HL-60 (cell line): ENCODE data around the gene CNTNAP2.

Experiments
- POLR2AphosphoS5 ChIP-seq: IDR thresholded peaks from 2 replicates; pipeline ENCODE4 v1.6.1; 2012; ENCODE audit warnings: low read depth
- REST ChIP-seq: IDR thresholded peaks from 2 replicates; pipeline ENCODE4 v1.6.1; 2012; ENCODE audit warnings: low read depth; ENCODE audit not compliant: insufficient replicate concordance
- TF ChIP-seq, protein P1 (sequence below): IDR thresholded peaks from one replicate; pipeline ENCODE4 v1.5.1; 2011; ENCODE audit warnings: low read length, control low read depth, inconsistent platforms; ENCODE audit not compliant: insufficient read depth

- TF ChIP-seq, protein P1, sequence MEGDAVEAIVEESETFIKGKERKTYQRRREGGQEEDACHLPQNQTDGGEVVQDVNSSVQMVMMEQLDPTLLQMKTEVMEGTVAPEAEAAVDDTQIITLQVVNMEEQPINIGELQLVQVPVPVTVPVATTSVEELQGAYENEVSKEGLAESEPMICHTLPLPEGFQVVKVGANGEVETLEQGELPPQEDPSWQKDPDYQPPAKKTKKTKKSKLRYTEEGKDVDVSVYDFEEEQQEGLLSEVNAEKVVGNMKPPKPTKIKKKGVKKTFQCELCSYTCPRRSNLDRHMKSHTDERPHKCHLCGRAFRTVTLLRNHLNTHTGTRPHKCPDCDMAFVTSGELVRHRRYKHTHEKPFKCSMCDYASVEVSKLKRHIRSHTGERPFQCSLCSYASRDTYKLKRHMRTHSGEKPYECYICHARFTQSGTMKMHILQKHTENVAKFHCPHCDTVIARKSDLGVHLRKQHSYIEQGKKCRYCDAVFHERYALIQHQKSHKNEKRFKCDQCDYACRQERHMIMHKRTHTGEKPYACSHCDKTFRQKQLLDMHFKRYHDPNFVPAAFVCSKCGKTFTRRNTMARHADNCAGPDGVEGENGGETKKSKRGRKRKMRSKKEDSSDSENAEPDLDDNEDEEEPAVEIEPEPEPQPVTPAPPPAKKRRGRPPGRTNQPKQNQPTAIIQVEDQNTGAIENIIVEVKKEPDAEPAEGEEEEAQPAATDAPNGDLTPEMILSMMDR: no peak
- TF ChIP-seq REST (no peak), POLR2AphosphoS5 (no peak)
Measured at GRCh38 chr7:147106746-147107145, 990.1 kb downstream of the CNTNAP2 start.
